GM12878 (cell line): ENCODE results near the gene ZCCHC13. TPM values are rescaled to one million over a fixed set of nuclear protein-coding genes. Genes with fewer than 3 reads are reported as not detected.

Experiments
- ATAC-seq: fragments of 200-7000 bp; cut with Tn5 transposase; 3 replicates; pipeline ENCODE4 v1.9.1; 2020; ENCODE audit warnings: mild to moderate bottlenecking, moderate library complexity
- BruUV-seq: library from RNA; stranded (reverse); fragments of 400-500 nt; replicated peaks from 2 replicates; lab custom pipeline; 2021; lab: Mats Ljungman, UMichigan
- CTCF ChIA-PET: fragments of 300-600 bp; sonication (Branson Sonifier 250); formaldehyde crosslinking; extraction: SDS; loops from one replicate; lab custom pipeline; 2021; ENCODE audit warnings: inconsistent platforms; lab: Yijun Ruan, JAX
- POLR2A ChIA-PET: fragments of 350-600 bp; formaldehyde crosslinking; extraction: SDS; loops from one replicate; lab custom pipeline; 2021; ENCODE audit warnings: inconsistent platforms; lab: Charles Lee
- RAD21 ChIA-PET: fragments of 300-600 bp; sonication (Branson Sonifier 250); formaldehyde crosslinking; loops from one replicate; lab custom pipeline; 2023; ENCODE audit warnings: antibody characterized with exemption; ENCODE audit not compliant: unreplicated experiment; lab: Charles Lee
- SMC1A ChIA-PET: fragments of 300-600 bp; sonication (Branson Sonifier 250); formaldehyde crosslinking; loops from one replicate; lab custom pipeline; 2023; ENCODE audit not compliant: unreplicated experiment, uncharacterized antibody; lab: Charles Lee
- DNase-seq: peaks from one replicate; pipeline ENCODE4 v3.0.0-alpha.2; 2011; ENCODE audit warnings: low read depth, low spot score
- FAIRE-seq: peaks from 3 replicates; lab custom pipeline; 2011; peaks lifted over from hg19 to GRCh38; lab: Jason Lieb, UNC
- H2AFZ ChIP-seq: 2 replicates; pipeline ENCODE4 v1.6.0; 2011; ENCODE audit warnings: low read depth, low read length, control low read depth; ENCODE audit not compliant: control insufficient read depth
- H3K27ac ChIP-seq: 2 replicates; pipeline ENCODE4 v1.5.1; 2011; ENCODE audit warnings: control low read depth; ENCODE audit not compliant: control insufficient read depth, insufficient read depth
- H3K27me3 ChIP-seq, 2 experiments: replicated peaks in 1 of 2; 2 replicates each; pipeline versions ENCODE4 v1.6.0 to v1.6.1; 2011; ENCODE audit warnings: low read length in 1 of 2; ENCODE audit not compliant: control insufficient read depth in 2 of 2, insufficient read depth in 2 of 2
- H3K36me3 ChIP-seq, 2 experiments: 2 replicates each; pipeline ENCODE4 v1.5.1; 2011; ENCODE audit warnings: low read length in 1 of 2; ENCODE audit not compliant: control insufficient read depth in 2 of 2, insufficient read depth in 2 of 2
- H3K4me1 ChIP-seq: 2 replicates; pipeline ENCODE4 v1.6.1; 2011; ENCODE audit warnings: mild to moderate bottlenecking, low read length, moderate library complexity, mixed read lengths; ENCODE audit not compliant: control insufficient read depth, insufficient read depth
- H3K4me2 ChIP-seq: 2 replicates; pipeline ENCODE4 v1.6.0; 2011; ENCODE audit warnings: control low read depth; ENCODE audit not compliant: control insufficient read depth, insufficient read depth
- H3K4me3 ChIP-seq: fragments of 200-600 bp; sonication (generic); 2 replicates; pipeline ENCODE4 v1.5.1; 2016
- H3K79me2 ChIP-seq: 2 replicates; pipeline ENCODE4 v1.6.0; 2011; ENCODE audit warnings: low read length; ENCODE audit not compliant: control insufficient read depth, insufficient read depth
- H3K9ac ChIP-seq: 2 replicates; pipeline ENCODE4 v1.8.0; 2011; ENCODE audit warnings: low read length, control low read depth, mixed read lengths; ENCODE audit not compliant: control insufficient read depth, insufficient read depth
- H3K9me3 ChIP-seq: replicated peaks from 3 replicates; pipeline ENCODE4 v1.5.1; 2011; ENCODE audit warnings: mild to moderate bottlenecking, low read length; ENCODE audit not compliant: control insufficient read depth, insufficient read depth
- H4K20me1 ChIP-seq: 2 replicates; pipeline ENCODE4 v1.6.0; 2011; ENCODE audit not compliant: control insufficient read depth, insufficient read depth
- BRCA1 ChIP-seq: IDR thresholded peaks from 2 replicates; pipeline ENCODE4 v1.6.1; 2011; ENCODE audit warnings: low read depth, low read length, improper control_type of control experiment
- CBX5 ChIP-seq: sonication (generic); IDR thresholded peaks from 2 replicates; pipeline ENCODE4 v1.6.1; 2016; ENCODE audit warnings: low read depth, moderate library complexity, mild to moderate bottlenecking, inconsistent platforms
- E2F4 ChIP-seq: IDR thresholded peaks from 2 replicates; pipeline ENCODE4 v1.6.1; 2012; ENCODE audit warnings: low read depth, low read length, improper control_type of control experiment
- EED ChIP-seq: sonication (generic); IDR thresholded peaks from 2 replicates; pipeline ENCODE4 v1.6.1; 2016; ENCODE audit warnings: antibody characterized with exemption, low read depth
- EP300 ChIP-seq, 2 experiments: fragments of 150-350 bp in 1 of 2; IDR thresholded peaks; 2 replicates each; pipeline ENCODE4 v1.6.1; 2011 to 2012; ENCODE audit warnings: low read depth in 2 of 2, low read length in 2 of 2, borderline replicate concordance in 1 of 2, improper control_type of control experiment in 1 of 2, inconsistent platforms in 1 of 2; ENCODE audit not compliant: control insufficient read depth in 1 of 2
- FOS ChIP-seq: IDR thresholded peaks from 3 replicates; pipeline ENCODE4 v1.6.1; 2011; ENCODE audit warnings: borderline replicate concordance; ENCODE audit not compliant: insufficient read length; ENCODE audit errors: extremely low read depth
- GABPA ChIP-seq: IDR thresholded peaks from 2 replicates; pipeline ENCODE4 v1.6.1; 2014; ENCODE audit warnings: antibody characterized with exemption, low read depth, mild to moderate bottlenecking, inconsistent platforms
- JUNB ChIP-seq: IDR thresholded peaks from 2 replicates; pipeline ENCODE4 v1.6.1; 2016; ENCODE audit warnings: antibody characterized with exemption, mild to moderate bottlenecking
- KAT2A ChIP-seq: conservative IDR thresholded peaks from 2 replicates; pipeline ENCODE4 v1.6.1; 2011; ENCODE audit warnings: low read depth, low read length; ENCODE audit not compliant: control insufficient read depth
- NBN ChIP-seq: fragments of 450-650 bp; IDR thresholded peaks from 2 replicates; pipeline ENCODE4 v1.6.1; 2016
- NFYA ChIP-seq: IDR thresholded peaks from 2 replicates; pipeline ENCODE4 v1.6.1; 2011; ENCODE audit warnings: low read depth, mild to moderate bottlenecking, low read length, improper control_type of control experiment, borderline replicate concordance
- NR2C1 ChIP-seq: fragments of 450-650 bp; IDR thresholded peaks from 2 replicates; pipeline ENCODE4 v1.6.1; 2017; ENCODE audit warnings: antibody characterized with exemption, mild to moderate bottlenecking, moderate library complexity
- RBBP5 ChIP-seq: fragments of 200-600 bp; sonication (generic); conservative IDR thresholded peaks from 2 replicates; pipeline ENCODE4 v1.6.1; 2016
- RELA ChIP-seq: fragments of 450-650 bp; IDR thresholded peaks from 2 replicates; pipeline ENCODE4 v1.8.0; 2014; ENCODE audit warnings: borderline replicate concordance; ENCODE audit not compliant: partially characterized antibody
- SMARCA5 ChIP-seq: fragments of 450-650 bp; IDR thresholded peaks from 2 replicates; pipeline ENCODE4 v1.6.1; 2017; ENCODE audit warnings: mild to moderate bottlenecking
- SREBF2 ChIP-seq: IDR thresholded peaks from 2 replicates; pipeline ENCODE4 v1.6.1; 2012; ENCODE audit warnings: mild to moderate bottlenecking, low read length
- YY1 ChIP-seq: IDR thresholded peaks from 2 replicates; pipeline ENCODE4 v1.6.1; 2011; ENCODE audit warnings: low read depth, mild to moderate bottlenecking, low read length
- ZBED1 ChIP-seq: IDR thresholded peaks from 2 replicates; pipeline ENCODE4 v1.6.1; 2016; ENCODE audit warnings: borderline replicate concordance
- ZNF217 ChIP-seq: fragments of 450-650 bp; IDR thresholded peaks from 2 replicates; pipeline ENCODE4 v1.6.1; 2017; ENCODE audit warnings: antibody characterized with exemption, mild to moderate bottlenecking
- ZNF622 ChIP-seq: fragments of 450-650 bp; IDR thresholded peaks from 2 replicates; pipeline ENCODE4 v1.6.1; 2017; ENCODE audit warnings: mild to moderate bottlenecking, inconsistent platforms
- WGBS: methylation state at CpG from one replicate; pipeline ENCODE4 v1.1.6; 2016; ENCODE audit warnings: low lambda C conversion rate; ENCODE audit not compliant: insufficient replicate concordance, insufficient coverage; ENCODE audit errors: missing lambda C conversion rate; 5-methylcytosine and 5-hydroxymethylcytosine counted together
- in situ Hi-C: fragments of 300-500 bp; cut with MboI; formaldehyde crosslinking; loops from 9 replicates; pipeline ENCODE4 v1.14.3; 2018; ENCODE audit warnings: mixed read lengths
- intact Hi-C: fragments of 100-400 bp; cut with micrococcal nuclease; formaldehyde crosslinking; loops from one replicate; pipeline ENCODE4 v1.14.2; 2022; ENCODE audit not compliant: unreplicated experiment
- polyA plus RNA-seq, 11 experiments: library from polyadenylated mRNA; depleted of rRNA in 4 of 11; unstranded in 6 of 11; stranded (reverse) in 5 of 11; fragments of >200 nt; fragmentation: Nextera tagmentation in 4 of 11; fragmentation: Illumina TruSeq in 1 of 11; extraction: Ambion mirVana in 4 of 11; extraction: Trizol in 1 of 11; gene quantifications; 1 replicate in 1 of 11; 2 replicates in 10 of 11; pipeline versions ENCODE4 v1.2.1 to v1.2.3, GENCODE V29; 2011 to 2016; ENCODE audit warnings: inconsistent platforms in 2 of 11, missing spikeins in 2 of 11, low read depth in 1 of 11
- total RNA-seq, 4 experiments: library from RNA; depleted of rRNA in 3 of 4; stranded (reverse); fragments of >200 nt in 3 of 4; fragmentation: Illumina TruSeq in 1 of 4; extraction: Trizol in 1 of 4; gene quantifications; 2 replicates each; pipeline versions ENCODE4 v1.2.1 to v1.2.3, GENCODE V29; 2013 to 2021
- TF ChIP-seq, protein P1 (sequence below): fragments of 450-650 bp; IDR thresholded peaks from 2 replicates; pipeline ENCODE4 v1.6.1; 2017; ENCODE audit warnings: mild to moderate bottlenecking, moderate library complexity

Gene ZCCHC13
- total and polyA plus RNA-seq, 10 of the 15 experiments (the other 5 are each of a cell fraction or from before 2014, with no cell fraction given), result not detected

DNA sequence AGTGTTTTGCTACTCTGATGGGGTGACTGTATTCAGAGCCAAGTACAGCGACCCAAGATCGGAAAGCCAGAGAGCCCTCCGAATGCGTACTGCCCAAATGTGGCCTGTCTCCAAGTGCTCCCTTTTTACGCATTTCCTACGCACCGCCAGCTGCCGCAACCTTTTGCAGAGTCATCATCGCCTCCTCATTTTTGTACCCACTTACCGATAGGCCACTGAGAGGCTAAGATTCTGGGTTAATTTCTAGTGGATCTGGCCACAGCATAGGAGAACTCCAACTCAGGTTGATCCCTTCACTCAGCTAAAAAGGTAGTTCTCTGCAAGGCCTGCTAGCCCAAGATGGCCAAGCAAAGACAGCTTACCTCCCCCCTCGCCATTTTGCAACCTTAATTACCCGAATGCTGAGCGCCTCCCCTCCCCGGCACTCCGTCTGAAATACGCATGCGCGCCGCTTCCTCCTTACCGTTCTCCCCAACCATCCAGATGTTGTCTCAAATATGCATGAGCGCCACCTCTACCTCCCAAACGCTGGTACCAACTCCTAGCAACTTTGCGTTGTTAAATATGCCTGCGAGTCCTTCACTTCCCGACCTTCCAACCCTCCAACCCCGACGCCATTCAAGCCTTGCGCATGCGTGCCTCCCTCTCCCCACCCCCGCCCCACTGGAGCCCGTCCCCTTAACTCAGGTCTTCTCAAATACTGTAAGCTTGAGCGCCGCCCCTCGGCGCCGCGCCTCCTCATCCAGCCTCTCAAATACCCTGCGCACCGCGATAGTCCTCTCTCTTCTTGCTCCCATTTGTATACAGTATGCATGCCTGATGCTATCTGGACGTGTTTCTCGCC is 11.8 kb upstream of the ZCCHC13 start:
- ChIA-PET RAD21 (interaction anchor here (1.3 to 1.7 kb wide), 2 partner anchors 10 to 11 kb away, joined by 5 to 8 read pairs; no protein-coding TSS in a partner anchor), POLR2A (interaction anchor here (0.6 kb wide), 1 partner anchor 390 kb away, joined by 4 read pairs; no protein-coding TSS in a partner anchor), SMC1A (interaction anchor here (0.5 to 1.4 kb wide), 4 partner anchors 11 to 1002 kb away, joined by 3 to 5 read pairs (median 4); no protein-coding TSS in a partner anchor), CTCF (no interaction called here)
- intact Hi-C loops (loop anchor here (5.0 kb wide), 1 partner anchor 60 kb away; no protein-coding TSS in a partner anchor), in situ Hi-C loops (no loop called here)
- H4K20me1 ChIP-seq, result no peaks in the 10 kb centered on the region
- H3K9ac ChIP-seq, result peak overlapping the region; percentile 90
- no peaks in the 10 kb centered on the region for H3K4me1 ChIP-seq
- TSS peak; percentile 81 for BruUV-seq
- no peaks in the 10 kb centered on the region; the same call in 2 of the 3 replicates for H3K9me3 ChIP-seq
- peak overlapping the region; percentile 96 for H3K4me2 ChIP-seq
- 35% methylated on average over 41 of the region's 42 CpGs for WGBS
- peak; percentile 67 for DNase-seq
- peak overlapping the region; percentile 80 for H3K27ac ChIP-seq
- H2AFZ ChIP-seq, result peak overlapping the region; percentile 83
- H3K27me3 ChIP-seq, result no peaks in the 10 kb centered on the region
- peaks cover 0 to 3% of the 10 kb centered on the region in 2 experiments; a peak in 2 of 4 replicates for H3K36me3 ChIP-seq
- no peak for FAIRE-seq
- H3K79me2 ChIP-seq, result peaks cover 47% of the 10 kb centered on the region
- H3K4me3 ChIP-seq, result peak overlapping the region; percentile 69
- peak; percentile 92 for ATAC-seq
- TF ChIP-seq RBBP5 (no peak), FOS (no peak), NR2C1 (no peak), JUNB (no peak), NFYA (no peak), ZBED1 (no peak; the same call in 1 of the 2 replicates), E2F4 (no peak), ZNF622 (no peak), SREBF2 (no peak), EED (no peak), RELA (no peak), BRCA1 (no peak), SMARCA5 (no peak), NBN (peak; percentile 76; the same call in 1 of the 2 replicates), EP300 (IDR thresholded peaks at IDR 0.05; ENCODE audit: borderline replicate concordance in 1 of 2, control insufficient read depth in 1 of 2, low read depth in 2 of 2, low read length in 2 of 2) (no peak), ZNF217 (no peak), YY1 (peak; percentile 93), CBX5 (no peak), KAT2A (no peak), GABPA (no peak)
- TF ChIP-seq, protein P1, sequence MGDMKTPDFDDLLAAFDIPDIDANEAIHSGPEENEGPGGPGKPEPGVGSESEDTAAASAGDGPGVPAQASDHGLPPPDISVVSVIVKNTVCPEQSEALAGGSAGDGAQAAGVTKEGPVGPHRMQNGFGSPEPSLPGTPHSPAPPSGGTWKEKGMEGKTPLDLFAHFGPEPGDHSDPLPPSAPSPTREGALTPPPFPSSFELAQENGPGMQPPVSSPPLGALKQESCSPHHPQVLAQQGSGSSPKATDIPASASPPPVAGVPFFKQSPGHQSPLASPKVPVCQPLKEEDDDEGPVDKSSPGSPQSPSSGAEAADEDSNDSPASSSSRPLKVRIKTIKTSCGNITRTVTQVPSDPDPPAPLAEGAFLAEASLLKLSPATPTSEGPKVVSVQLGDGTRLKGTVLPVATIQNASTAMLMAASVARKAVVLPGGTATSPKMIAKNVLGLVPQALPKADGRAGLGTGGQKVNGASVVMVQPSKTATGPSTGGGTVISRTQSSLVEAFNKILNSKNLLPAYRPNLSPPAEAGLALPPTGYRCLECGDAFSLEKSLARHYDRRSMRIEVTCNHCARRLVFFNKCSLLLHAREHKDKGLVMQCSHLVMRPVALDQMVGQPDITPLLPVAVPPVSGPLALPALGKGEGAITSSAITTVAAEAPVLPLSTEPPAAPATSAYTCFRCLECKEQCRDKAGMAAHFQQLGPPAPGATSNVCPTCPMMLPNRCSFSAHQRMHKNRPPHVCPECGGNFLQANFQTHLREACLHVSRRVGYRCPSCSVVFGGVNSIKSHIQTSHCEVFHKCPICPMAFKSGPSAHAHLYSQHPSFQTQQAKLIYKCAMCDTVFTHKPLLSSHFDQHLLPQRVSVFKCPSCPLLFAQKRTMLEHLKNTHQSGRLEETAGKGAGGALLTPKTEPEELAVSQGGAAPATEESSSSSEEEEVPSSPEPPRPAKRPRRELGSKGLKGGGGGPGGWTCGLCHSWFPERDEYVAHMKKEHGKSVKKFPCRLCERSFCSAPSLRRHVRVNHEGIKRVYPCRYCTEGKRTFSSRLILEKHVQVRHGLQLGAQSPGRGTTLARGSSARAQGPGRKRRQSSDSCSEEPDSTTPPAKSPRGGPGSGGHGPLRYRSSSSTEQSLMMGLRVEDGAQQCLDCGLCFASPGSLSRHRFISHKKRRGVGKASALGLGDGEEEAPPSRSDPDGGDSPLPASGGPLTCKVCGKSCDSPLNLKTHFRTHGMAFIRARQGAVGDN, result no peak
